Stimulated activated naive CD8-positive, alpha-beta T cell treated with anti-CD3 and anti-CD28 coated beads, Interleukin-15, amount 100 ng/mL, for 72 hours (primary cell): Measurements from ENCODE around the gene ANAPC2.

Experiments
- ATAC-seq: fragments of 150-1000 bp; cut with Tn5 transposase; 2 replicates; pipeline ENCODE4 v1.10.0; 2021; ENCODE audit warnings: mild to moderate bottlenecking, moderate library complexity
- DNase-seq, 2 donors: peaks; one replicate each; pipeline ENCODE4 v3.0.0; 2021 to 2022
- H3K27ac Mint-ChIP-seq, 2 donors: one replicate each; pipeline ENCODE4 v1.8.0; 2022; ENCODE audit warnings: mild to moderate bottlenecking in 2 of 2, mixed read lengths in 2 of 2, moderate library complexity in 2 of 2
- H3K27me3 Mint-ChIP-seq: one replicate; pipeline ENCODE4 v1.8.0; 2022; ENCODE audit warnings: mixed read lengths
- H3K4me1 Mint-ChIP-seq: one replicate; pipeline ENCODE4 v1.8.0; 2022; ENCODE audit warnings: mild to moderate bottlenecking, mixed read lengths
- H3K4me3 Mint-ChIP-seq, 2 donors: one replicate each; pipeline ENCODE4 v1.8.0; 2022; ENCODE audit warnings: mild to moderate bottlenecking in 2 of 2, mixed read lengths in 2 of 2, moderate library complexity in 1 of 2
- H3K9me3 Mint-ChIP-seq, 2 donors: one replicate each; pipeline ENCODE4 v1.8.0; 2022; ENCODE audit warnings: mixed read lengths in 2 of 2

The ANAPC2 gene

DNA sequence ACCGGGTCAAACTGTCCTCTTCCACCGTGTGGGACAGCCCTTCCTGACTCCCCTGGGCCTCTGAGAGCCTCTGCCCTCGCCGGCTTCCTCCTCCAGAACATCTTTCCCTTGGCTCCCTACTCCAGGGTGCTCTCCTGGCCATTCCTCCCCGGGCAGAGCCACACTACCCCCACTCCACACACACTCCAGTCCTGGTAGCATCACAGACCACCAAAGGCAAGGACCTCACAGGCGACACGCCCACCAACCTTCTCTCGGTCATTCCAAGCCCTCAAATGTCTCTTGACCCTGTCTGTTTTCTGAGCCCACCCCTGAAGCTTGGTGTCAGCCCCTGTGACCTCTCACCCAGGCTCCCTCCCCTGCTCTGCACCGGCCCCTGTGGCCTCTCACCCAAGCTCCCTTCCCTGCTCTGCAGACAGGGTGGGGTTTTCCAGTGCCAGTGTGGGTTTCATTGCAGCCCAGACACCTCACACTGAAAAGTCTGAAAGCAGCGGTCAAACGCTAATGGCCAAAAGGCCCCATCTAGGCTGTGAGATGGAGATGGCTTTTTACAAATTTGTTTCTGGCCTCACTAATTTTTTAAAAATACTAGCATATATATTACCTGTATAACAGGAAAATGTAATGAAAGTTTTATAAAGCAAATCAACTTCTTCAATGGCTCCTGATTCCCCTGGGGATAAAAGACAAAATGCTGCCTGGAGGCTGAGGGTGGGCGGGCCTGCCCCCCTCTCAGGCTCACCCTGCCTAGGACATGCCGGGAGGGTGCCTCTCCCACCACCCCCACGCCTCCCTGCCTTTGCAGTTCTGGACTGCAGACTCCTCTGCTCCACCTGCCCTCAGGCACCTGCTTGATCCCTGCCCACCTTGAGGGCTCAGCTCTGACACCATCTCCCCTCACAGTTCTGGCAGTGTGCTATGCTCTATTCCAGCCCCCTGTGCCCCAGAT lies 29.0 kb downstream of the ANAPC2 start:
- H3K4me1 Mint-ChIP-seq, result peaks cover 43% of the 10 kb centered on the region
- peaks cover 92% of the 10 kb centered on the region for H3K27me3 Mint-ChIP-seq
- DNase-seq, result no peak
- no peak overlapping the region for H3K27ac Mint-ChIP-seq
- H3K4me3 Mint-ChIP-seq, result no peak overlapping the region
- ATAC-seq, result no peak
- H3K9me3 Mint-ChIP-seq, result no peaks in the 10 kb centered on the region

DNA sequence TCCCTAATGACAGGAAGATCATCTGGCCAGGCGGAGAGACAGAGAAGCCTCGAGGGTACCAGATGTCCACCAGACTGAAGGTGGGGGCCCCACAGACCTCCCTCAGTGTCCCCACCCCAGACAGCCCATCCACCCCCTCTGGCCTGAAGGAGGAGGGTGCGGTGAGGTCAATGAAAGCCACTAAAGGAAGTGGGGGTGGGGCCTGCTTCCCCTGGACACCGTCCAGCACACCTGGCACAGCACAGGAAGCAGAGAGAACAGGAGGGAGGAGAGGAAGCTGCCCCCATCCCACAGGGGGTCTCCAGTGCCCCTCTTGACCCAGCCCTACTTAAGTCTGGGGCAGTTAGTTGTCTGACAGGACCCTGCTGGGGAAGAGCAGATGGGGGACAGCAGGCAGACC lies 29.7 kb downstream of the ANAPC2 start:
- H3K27me3 Mint-ChIP-seq, result peaks cover 86% of the 10 kb centered on the region
- no peak overlapping the region for H3K4me3 Mint-ChIP-seq
- peaks cover 43% of the 10 kb centered on the region for H3K4me1 Mint-ChIP-seq
- ATAC-seq (no peak), DNase-seq (no peak)
- H3K27ac Mint-ChIP-seq, result no peak overlapping the region
- H3K9me3 Mint-ChIP-seq, result no peaks in the 10 kb centered on the region

DNA sequence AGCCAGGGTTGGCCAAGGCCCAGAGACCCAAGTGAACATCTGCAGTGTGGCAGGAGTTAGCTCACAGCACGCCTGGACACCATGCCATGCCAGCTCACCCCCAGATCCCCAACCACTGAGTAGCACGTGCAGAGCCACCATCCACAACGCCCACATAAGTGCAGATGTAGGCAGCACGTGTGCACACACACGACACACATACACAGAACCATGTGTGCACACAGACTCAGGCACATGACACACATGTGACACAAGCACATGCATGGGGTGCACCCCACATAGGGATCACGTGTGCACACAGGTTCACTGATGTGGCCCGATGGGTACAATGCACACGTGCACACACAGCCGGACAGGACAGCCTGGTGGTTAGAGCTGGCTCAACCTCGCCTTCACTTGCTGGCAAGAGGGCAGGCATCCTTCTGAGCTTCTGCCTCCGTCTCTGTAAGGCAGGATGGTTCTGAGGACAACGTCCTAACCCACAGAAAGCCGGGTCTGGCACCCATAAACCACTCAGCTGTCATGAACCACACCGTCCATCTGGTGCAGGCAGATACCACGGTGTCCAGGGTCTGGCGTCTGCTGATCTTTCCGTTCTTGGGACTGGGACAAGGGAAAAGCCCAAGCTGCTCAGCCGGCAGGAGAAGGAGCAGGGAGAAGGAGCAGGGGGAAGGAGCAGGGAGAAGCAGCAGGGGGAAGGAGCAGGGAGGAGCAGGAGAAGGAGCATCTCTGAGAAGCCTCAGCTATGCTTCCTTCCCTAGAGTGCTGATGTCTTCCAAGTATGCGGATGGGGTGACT lies 30.5 kb downstream of the ANAPC2 start:
- peaks cover 78% of the 10 kb centered on the region for H3K27me3 Mint-ChIP-seq
- DNase-seq, result no peak
- peaks cover 43% of the 10 kb centered on the region for H3K4me1 Mint-ChIP-seq
- H3K9me3 Mint-ChIP-seq, result no peaks in the 10 kb centered on the region
- peak overlapping the region in 1 of 2 donors; percentile 46 for H3K27ac Mint-ChIP-seq
- H3K4me3 Mint-ChIP-seq, result peak overlapping the region in 1 of 2 donors; percentile 46
- no peak for ATAC-seq

DNA sequence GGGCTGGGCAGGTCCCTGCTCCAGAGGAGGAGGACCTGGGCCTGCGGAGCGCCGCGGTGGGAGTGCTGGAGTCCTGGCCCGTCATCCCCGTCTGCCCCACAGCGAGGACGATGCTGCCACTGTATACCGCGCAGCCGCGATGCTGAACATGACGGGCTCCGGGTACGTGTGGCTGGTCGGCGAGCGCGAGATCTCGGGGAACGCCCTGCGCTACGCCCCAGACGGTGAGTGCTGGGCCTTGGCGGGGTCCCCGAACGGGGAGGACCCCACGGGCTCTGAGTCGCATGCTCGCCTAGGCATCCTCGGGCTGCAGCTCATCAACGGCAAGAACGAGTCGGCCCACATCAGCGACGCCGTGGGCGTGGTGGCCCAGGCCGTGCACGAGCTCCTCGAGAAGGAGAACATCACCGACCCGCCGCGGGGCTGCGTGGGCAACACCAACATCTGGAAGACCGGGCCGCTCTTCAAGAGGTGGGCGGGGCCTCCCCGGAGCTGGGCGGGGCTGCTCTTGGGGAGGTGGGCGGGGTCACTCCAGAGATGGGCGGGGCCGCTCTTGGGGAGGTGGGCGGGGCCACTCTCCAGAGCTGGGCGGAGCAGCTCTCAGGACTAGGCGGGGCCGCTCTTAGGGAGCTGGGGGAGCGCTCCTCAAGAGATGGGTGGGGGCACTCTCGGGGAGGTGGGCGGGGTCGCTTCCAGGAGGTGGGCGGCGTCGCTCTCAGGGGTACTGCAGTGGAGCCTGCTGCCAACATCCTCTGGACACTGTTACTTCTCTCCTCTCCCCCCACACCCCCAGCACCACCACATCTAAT lies 31.6 kb downstream of the ANAPC2 start:
- H3K27me3 Mint-ChIP-seq, result peaks cover 72% of the 10 kb centered on the region
- no peak overlapping the region for H3K27ac Mint-ChIP-seq
- H3K4me3 Mint-ChIP-seq, result peak overlapping the region; percentile 73 to 77
- ATAC-seq, result peak; percentile 71
- H3K4me1 Mint-ChIP-seq, result peaks cover 44% of the 10 kb centered on the region
- peak; percentile 65 to 67 for DNase-seq
- no peaks in the 10 kb centered on the region for H3K9me3 Mint-ChIP-seq

DNA sequence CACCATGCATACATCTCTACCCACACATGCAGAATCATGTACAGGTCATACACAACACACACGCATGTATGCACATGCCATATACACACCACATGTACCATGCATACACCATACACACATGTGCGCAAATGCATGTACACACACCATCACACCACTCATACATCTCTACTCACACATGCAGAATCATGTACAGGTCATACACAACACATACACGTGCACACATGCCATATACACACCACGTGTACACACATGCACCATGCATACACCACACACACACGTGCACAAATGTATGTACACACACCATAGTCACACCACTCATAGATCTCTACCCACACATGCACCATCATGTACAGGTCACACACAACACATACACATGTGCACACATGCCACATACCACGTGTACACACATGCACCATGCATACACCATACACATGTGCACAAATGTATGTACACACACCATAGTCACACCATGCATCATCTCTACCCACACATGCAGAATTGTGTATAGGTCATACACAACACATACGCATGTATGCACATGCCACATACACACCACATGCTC lies 35.4 kb downstream of the ANAPC2 start:
- peaks cover 44% of the 10 kb centered on the region for H3K27me3 Mint-ChIP-seq
- no peak overlapping the region for H3K27ac Mint-ChIP-seq
- H3K4me1 Mint-ChIP-seq, result peaks cover 42% of the 10 kb centered on the region
- ATAC-seq (no peak), DNase-seq (no peak)
- no peak overlapping the region for H3K4me3 Mint-ChIP-seq
- no peaks in the 10 kb centered on the region for H3K9me3 Mint-ChIP-seq

DNA sequence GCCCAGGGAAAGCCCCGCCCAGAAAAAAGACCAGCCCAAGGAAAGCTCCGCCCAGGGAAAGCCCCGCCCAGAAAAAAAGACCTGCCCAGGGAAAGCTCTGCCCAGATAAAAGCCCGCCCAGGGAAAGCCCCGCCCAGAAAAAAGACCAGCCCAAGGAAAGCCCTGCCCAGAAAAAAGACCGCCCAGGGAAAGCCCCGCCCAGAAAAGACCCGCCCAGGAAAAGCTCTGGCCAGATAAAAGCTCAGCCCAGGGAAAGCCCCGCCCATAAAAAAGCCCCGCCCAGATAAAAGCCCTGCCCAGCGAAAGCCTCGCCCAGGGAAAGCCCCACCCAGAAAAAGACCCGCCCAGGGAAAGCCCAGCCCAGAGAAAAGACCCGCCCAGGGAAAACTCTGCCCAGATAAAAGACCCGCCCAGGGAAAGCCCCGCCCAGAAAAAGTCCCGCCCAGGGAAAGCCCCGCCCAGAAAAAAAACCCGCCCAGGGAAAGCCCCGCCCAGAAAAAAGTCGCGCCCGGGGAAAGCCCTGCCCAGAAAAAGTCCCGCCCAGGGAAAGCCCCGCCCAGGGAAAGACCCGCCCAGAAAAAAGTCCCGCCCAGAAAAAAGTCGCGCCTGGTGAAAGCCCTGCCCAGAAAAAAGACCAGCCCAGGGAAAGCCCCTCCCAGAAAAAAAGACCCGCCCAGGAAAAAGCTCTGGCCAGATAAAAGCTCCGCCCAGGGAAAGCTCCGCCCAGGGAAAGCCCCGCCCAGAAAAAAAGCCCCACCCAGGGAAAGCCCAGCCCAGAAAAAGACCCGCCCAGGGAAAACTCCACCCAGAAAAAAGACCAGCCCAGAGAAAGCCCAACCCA lies 37.5 kb downstream of the ANAPC2 start:
- Mint-ChIP-seq H3K4me3 (peak overlapping the region; percentile 54 to 59), H3K9me3 (no peaks in the 10 kb centered on the region), H3K27ac (no peak overlapping the region), H3K27me3 (peaks cover 43% of the 10 kb centered on the region), H3K4me1 (peaks cover 23% of the 10 kb centered on the region)
- DNase-seq (peak; percentile 90 to 94), ATAC-seq (peak; percentile 62)

DNA sequence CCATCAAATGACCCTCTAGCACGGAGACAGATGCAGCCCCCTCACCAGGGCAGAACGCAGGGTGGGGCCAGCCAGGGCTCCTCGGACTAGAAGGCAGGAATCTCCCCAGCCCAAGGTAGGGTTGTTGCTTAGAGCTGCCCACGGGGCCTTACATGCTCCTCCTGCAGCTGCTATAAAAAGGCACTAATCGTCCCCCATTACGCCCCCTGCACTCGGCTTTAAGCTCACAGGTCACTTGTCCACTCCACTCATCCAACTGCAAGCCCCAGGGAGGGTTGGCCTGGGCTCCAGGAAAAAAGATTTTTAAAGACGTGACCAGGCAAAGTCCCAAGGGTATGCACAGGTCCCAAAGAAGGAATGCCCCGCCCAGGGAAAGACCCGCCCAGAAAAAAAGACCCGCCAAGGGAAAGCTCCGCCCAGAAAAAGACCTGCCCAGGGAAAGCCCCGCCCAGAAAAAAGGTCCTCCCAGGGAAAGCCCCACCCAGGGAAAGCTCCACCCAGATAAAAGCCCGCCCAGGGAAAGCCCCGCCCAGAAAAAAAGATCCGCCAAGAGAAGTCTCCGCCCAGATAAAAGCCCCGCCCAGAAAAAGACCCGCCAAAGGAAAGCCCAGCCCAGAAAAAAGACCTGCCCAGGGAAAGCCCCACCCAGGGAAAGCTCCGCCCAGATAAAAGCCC lies 38.3 kb downstream of the ANAPC2 start:
- ATAC-seq (no peak), DNase-seq (no peak)
- Mint-ChIP-seq H3K4me1 (peaks cover 22% of the 10 kb centered on the region), H3K27ac (no peak overlapping the region), H3K4me3 (peak overlapping the region; percentile 17 to 59), H3K9me3 (no peaks in the 10 kb centered on the region), H3K27me3 (peaks cover 38% of the 10 kb centered on the region)

DNA sequence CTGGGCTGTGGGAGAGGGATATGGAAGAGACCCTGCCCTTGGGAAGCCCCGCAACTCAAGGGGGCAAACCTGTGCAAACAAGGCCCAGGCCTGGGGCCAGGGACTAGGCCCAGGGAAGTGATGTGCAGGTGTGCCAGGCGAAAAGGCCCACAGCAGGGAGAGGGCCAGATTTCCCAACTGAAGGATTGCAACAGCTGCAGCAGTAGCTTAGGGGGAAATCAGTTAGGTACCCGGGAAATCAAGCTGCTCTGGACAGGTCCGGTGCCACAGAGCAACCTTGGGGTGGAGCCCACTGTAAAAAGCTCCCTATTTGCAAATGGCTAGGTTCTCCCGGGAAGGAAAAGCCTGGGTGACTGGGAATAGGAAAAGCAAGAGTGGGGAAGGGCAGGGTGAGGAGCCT lies 39.0 kb downstream of the ANAPC2 start:
- no peak for ATAC-seq
- Mint-ChIP-seq H3K4me3 (no peak overlapping the region), H3K4me1 (peaks cover 22% of the 10 kb centered on the region), H3K27me3 (peaks cover 36% of the 10 kb centered on the region), H3K9me3 (no peaks in the 10 kb centered on the region), H3K27ac (no peak overlapping the region)
- no peak for DNase-seq

DNA sequence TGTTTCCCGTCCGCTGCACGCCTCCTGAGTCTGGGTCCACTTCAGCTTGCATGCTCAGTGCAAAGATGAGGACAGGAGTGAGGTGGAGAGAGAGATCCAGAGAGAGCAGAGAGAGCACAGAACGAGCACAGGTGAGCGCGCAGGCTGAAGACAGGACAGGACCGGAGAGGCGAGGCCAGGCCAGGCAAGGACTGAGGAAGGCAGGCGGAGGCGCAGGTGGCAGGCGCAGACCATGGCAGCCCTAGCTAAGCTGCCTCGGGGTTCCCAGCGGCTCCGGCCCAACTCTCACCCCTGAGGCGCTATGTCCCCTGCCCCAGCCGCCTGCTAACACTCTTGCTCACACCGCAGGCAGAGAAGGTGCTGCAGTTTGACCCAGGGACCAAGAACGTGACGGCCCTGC lies 39.7 kb downstream of the ANAPC2 start:
- Mint-ChIP-seq H3K4me1 (peaks cover 22% of the 10 kb centered on the region), H3K4me3 (no peak overlapping the region), H3K27ac (no peak overlapping the region), H3K9me3 (no peaks in the 10 kb centered on the region), H3K27me3 (peaks cover 43% of the 10 kb centered on the region)
- DNase-seq, result no peak
- ATAC-seq, result no peak

DNA sequence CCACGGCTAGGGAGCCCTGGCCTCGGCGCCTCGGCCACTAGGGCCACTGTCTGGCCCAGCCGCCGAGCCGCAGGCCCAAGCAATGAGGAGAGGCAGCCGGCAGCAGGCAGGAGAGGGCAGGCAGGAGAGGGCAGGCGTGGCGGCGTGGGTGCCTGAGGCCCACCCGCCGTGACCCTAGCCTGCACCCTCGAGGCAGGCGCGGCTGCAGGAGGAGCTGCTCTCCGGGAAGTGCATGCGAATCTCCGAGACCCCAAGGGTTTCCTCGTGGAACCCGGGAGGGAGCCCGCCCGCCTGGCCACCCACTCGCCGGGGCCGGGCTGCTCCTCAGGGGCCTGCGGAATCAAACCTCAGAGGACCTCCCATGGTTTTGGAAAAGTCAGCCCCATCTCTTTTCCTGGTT lies 40.1 kb downstream of the ANAPC2 start:
- Mint-ChIP-seq H3K9me3 (no peaks in the 10 kb centered on the region), H3K27ac (no peak overlapping the region), H3K27me3 (peaks cover 47% of the 10 kb centered on the region), H3K4me1 (peaks cover 22% of the 10 kb centered on the region), H3K4me3 (no peak overlapping the region)
- DNase-seq (no peak), ATAC-seq (no peak)

DNA sequence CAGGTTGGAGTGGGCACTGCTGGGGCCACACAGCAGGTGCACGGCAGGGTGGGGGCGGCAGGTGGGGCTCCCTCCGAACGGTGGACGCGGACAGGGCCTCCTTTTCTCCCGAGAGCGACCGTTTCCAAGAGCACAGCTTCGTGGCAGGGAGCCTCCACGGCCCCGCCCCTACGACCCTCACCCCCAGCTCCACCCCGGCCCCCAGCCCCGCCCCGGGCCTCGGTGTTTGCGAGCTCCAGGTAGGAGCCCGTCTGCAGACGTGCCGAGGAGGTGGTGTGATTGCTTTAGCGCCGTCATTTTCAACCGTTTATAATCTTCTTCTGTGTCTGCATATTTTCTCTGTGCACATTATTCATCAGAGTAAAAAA lies 40.6 kb downstream of the ANAPC2 start:
- no peak overlapping the region for H3K4me3 Mint-ChIP-seq
- H3K27ac Mint-ChIP-seq, result no peak overlapping the region

DNA sequence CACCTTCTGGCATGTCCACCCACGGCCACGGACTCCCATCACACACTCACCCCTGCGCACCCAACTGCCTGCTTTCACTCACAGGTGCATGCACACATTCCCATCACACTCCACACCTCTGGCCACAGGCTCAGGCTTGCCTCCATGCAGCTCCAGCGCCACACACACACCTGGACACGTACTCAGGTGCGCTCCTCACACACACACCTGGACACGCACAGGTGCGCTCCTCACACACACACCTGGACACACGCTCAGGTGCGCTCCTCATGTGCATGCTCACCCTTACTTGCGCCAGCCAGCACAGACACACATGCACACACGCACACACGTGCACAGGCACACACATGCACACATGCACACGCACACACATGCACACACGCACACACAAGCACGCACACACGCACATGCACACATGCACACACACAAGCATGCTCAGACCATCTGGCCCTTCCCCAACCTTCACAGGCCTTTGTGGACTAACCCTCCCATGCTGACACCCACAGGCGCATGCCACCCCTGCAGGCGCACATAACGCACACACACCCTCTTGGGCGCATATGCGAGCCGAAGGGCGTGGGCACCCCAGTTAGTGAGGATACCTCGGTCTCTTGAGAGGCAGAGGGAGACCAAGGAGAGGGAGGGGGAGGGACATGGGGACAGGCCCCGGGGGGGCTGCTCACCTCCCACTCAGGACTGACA lies 41.1 kb downstream of the ANAPC2 start:
- H3K4me1 Mint-ChIP-seq, result peaks cover 22% of the 10 kb centered on the region
- peaks cover 56% of the 10 kb centered on the region for H3K27me3 Mint-ChIP-seq
- ATAC-seq (no peak), DNase-seq (no peak)
- no peak overlapping the region for H3K4me3 Mint-ChIP-seq
- H3K27ac Mint-ChIP-seq, result no peak overlapping the region
- no peaks in the 10 kb centered on the region for H3K9me3 Mint-ChIP-seq

More for the DNA sequence above, 40.6 kb downstream of the ANAPC2 start:
- Mint-ChIP-seq H3K4me1 (peaks cover 22% of the 10 kb centered on the region), H3K27me3 (peaks cover 51% of the 10 kb centered on the region), H3K9me3 (no peaks in the 10 kb centered on the region)
- DNase-seq (no peak), ATAC-seq (no peak)

DNA sequence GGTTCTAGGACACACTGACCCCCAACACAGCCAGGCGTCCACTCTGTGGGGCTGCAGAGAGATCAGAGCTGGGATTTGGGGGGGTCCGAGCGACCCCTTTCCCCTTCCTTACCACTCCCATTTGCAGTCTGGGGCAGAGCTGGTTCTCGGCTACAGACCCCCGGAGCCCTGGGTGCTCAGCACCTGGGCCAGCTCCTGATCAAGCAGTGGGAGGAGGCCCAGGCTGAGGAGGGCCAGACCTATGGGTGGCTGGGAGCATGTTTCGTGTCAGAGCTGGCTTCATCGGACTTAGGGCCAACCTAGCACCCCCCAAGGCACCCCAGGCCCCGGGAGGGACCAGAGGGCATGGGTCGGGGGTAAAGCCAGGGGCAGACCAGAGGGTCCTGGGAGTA lies 41.8 kb downstream of the ANAPC2 start:
- ATAC-seq, result no peak
- H3K9me3 Mint-ChIP-seq, result no peaks in the 10 kb centered on the region
- peaks cover 16% of the 10 kb centered on the region for H3K4me1 Mint-ChIP-seq
- H3K4me3 Mint-ChIP-seq, result no peak overlapping the region
- no peak for DNase-seq
- peaks cover 63% of the 10 kb centered on the region for H3K27me3 Mint-ChIP-seq
- no peak overlapping the region for H3K27ac Mint-ChIP-seq
